ENCODE measurements around the gene LYSMD3. TPM values are rescaled to one million over a fixed set of nuclear protein-coding genes. Genes with fewer than 3 reads are reported as not detected.

The LYSMD3 gene
- total RNA-seq, 1 experiment from 2014 or later, result 14.0 TPM

- no peak for DNase-seq (ENCODE audit: low spot score)
- no peaks in the 10 kb centered on the region for H3K9me3 ChIP-seq (ENCODE audit: low read depth, low read length, poor library complexity, severe bottlenecking)
- no peak for TF ChIP-seq CTCF (conservative IDR thresholded peaks at IDR 0.05; ENCODE audit: low read depth, low read length)
- no peak for TF ChIP-seq EZH2 (IDR thresholded peaks at IDR 0.05; ENCODE audit: borderline replicate concordance, low read depth, low read length, poor library complexity, severe bottlenecking)
- no peak overlapping the region for H3K27ac ChIP-seq (ENCODE audit: low read depth, low read length, poor library complexity, severe bottlenecking)
- no peaks in the 10 kb centered on the region for H3K27me3 ChIP-seq (replicated peaks; ENCODE audit: insufficient read depth, low read depth, low read length, poor library complexity)
- no TSS peak for BruUV-seq (replicated peaks)
- intact Hi-C loops (cut with micrococcal nuclease; ENCODE audit: unreplicated experiment), result no loop called here
- ChIA-PET CTCF (no interaction called here), POLR2A (ENCODE audit: low non-redundant PET) (no interaction called here)
- no peaks in the 10 kb centered on the region for H3K4me1 ChIP-seq (ENCODE audit: insufficient read depth, low read length, poor library complexity, severe bottlenecking)
- no peaks in the 10 kb centered on the region for H3K36me3 ChIP-seq (ENCODE audit: insufficient read depth, low read length, poor library complexity, severe bottlenecking)
- H3K4me3 ChIP-seq (ENCODE audit: low read depth, low read length, poor library complexity, severe bottlenecking), result no peak overlapping the region
These were observed 41.9 kb upstream of the LYSMD3 start for GRCh38 chr5:90571147-90571773.

GRCh38 chr5:90570034-90570433, 40.6 kb upstream of the LYSMD3 start:
- Histone ChIP-seq H3K36me3 (ENCODE audit: insufficient read depth, low read length, poor library complexity, severe bottlenecking) (no peaks in the 10 kb centered on the region), H3K27ac (ENCODE audit: low read depth, low read length, poor library complexity, severe bottlenecking) (no peak overlapping the region), H3K4me1 (ENCODE audit: insufficient read depth, low read length, poor library complexity, severe bottlenecking) (no peaks in the 10 kb centered on the region), H3K27me3 (replicated peaks; ENCODE audit: insufficient read depth, low read depth, low read length, poor library complexity) (no peaks in the 10 kb centered on the region), H3K4me3 (ENCODE audit: low read depth, low read length, poor library complexity, severe bottlenecking) (no peak overlapping the region), H3K9me3 (ENCODE audit: low read depth, low read length, poor library complexity, severe bottlenecking) (no peaks in the 10 kb centered on the region)
- no TSS peak for BruUV-seq (replicated peaks)
- intact Hi-C loops (cut with micrococcal nuclease; ENCODE audit: unreplicated experiment), result no loop called here
- POLR2A ChIA-PET (ENCODE audit: low non-redundant PET), result no interaction called here
- TF ChIP-seq EZH2 (IDR thresholded peaks at IDR 0.05; ENCODE audit: borderline replicate concordance, low read depth, low read length, poor library complexity, severe bottlenecking) (no peak), CTCF (conservative IDR thresholded peaks at IDR 0.05; ENCODE audit: low read depth, low read length) (no peak)
- peak; percentile 63 for DNase-seq (ENCODE audit: low spot score)
- CTCF ChIA-PET, result no interaction called here

- TF ChIP-seq CTCF (conservative IDR thresholded peaks at IDR 0.05; ENCODE audit: low read depth, low read length), result no peak
- no peak for TF ChIP-seq EZH2 (IDR thresholded peaks at IDR 0.05; ENCODE audit: borderline replicate concordance, low read depth, low read length, poor library complexity, severe bottlenecking)
- Histone ChIP-seq H3K4me1 (ENCODE audit: insufficient read depth, low read length, poor library complexity, severe bottlenecking) (no peaks in the 10 kb centered on the region), H3K27me3 (replicated peaks; ENCODE audit: insufficient read depth, low read depth, low read length, poor library complexity) (no peaks in the 10 kb centered on the region), H3K4me3 (ENCODE audit: low read depth, low read length, poor library complexity, severe bottlenecking) (no peak overlapping the region), H3K9me3 (ENCODE audit: low read depth, low read length, poor library complexity, severe bottlenecking) (no peaks in the 10 kb centered on the region), H3K27ac (ENCODE audit: low read depth, low read length, poor library complexity, severe bottlenecking) (no peak overlapping the region), H3K36me3 (ENCODE audit: insufficient read depth, low read length, poor library complexity, severe bottlenecking) (no peaks in the 10 kb centered on the region)
- no TSS peak for BruUV-seq (replicated peaks)
- POLR2A ChIA-PET (ENCODE audit: low non-redundant PET), result no interaction called here
- no peak for DNase-seq (ENCODE audit: low spot score)
- intact Hi-C loops (cut with micrococcal nuclease; ENCODE audit: unreplicated experiment), result no loop called here
- CTCF ChIA-PET, result no interaction called here
These were observed 39.7 kb upstream of the LYSMD3 start for GRCh38 chr5:90569084-90569483.
